ENCODE results near the gene SLC9A8. TPM values are rescaled to one million over a fixed set of nuclear protein-coding genes. Genes with fewer than 3 reads are reported as not detected.
"Not testable (repeated sequence)": the region's sequence is repeated elsewhere in the genome, so short reads cannot be mapped to it uniquely, and the experiment has no call there.

Gene SLC9A8
- total RNA-seq, 1 donor from 2014 or later, result 65.7 TPM

- no peak for DNase-seq
- H3K9me3 Mint-ChIP-seq, result no peaks in the 10 kb centered on the region
- TF ChIP-seq CTCF (IDR thresholded peaks at IDR 0.05), result no peak
- H3K4me1 Mint-ChIP-seq, result peaks cover 69% of the 10 kb centered on the region
- no peak overlapping the region for H3K4me3 Mint-ChIP-seq
- ChIA-PET POLR2A (interaction anchor here (6.6 kb wide), 1 partner anchor 13 kb away, joined by 205 read pairs; the partner anchor contains the start of gene SLC9A8), CTCF (interaction anchor here (0.8 kb wide), 1 partner anchor 24 kb away, joined by 4 read pairs; no protein-coding TSS in a partner anchor)
- ATAC-seq (ENCODE audit: low read depth), result no peak
- H3K36me3 Mint-ChIP-seq (ENCODE audit: low read depth), result no peaks in the 10 kb centered on the region
- intact Hi-C loops (cut with micrococcal nuclease), result no loop called here
- H3K27me3 Mint-ChIP-seq, result no peaks in the 10 kb centered on the region
- H3K27ac Mint-ChIP-seq, result peak overlapping the region; percentile 32
Measured at GRCh38 chr20:49798718-49799117, 13.9 kb upstream of the SLC9A8 start.

DNA sequence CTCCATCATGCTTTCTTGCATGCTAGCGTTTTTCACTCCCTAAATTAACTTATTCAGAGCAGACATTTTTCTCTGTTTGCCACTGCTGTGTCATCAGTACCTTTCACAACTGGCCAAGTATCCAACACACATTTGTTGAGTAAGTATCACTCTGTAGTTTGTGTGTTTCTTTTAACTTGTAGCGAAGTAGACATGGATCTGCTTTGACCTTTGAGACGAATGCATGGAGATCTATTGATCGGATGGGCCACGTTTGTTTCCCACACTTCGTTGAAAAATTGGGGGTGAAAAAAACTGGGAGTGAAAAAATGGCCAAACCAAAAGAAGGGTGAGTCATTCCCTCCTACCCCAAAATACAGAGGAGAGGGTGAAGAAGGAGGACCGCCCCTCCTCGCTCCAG, 12.9 kb upstream of the SLC9A8 start:
- TF ChIP-seq CTCF (IDR thresholded peaks at IDR 0.05), result no peak
- peaks cover 68% of the 10 kb centered on the region for H3K4me1 Mint-ChIP-seq
- H3K27ac Mint-ChIP-seq, result no peak overlapping the region
- H3K27me3 Mint-ChIP-seq, result no peaks in the 10 kb centered on the region
- H3K36me3 Mint-ChIP-seq (ENCODE audit: low read depth), result no peaks in the 10 kb centered on the region
- CTCF ChIA-PET, result no interaction called here
- no peaks in the 10 kb centered on the region for H3K9me3 Mint-ChIP-seq
- ATAC-seq (ENCODE audit: low read depth) (no peak), DNase-seq (no peak)
- POLR2A ChIA-PET, result interaction anchor here (0.6 to 6.6 kb wide), 7 partner anchors 12 to 179 kb away, joined by 3 to 205 read pairs (median 29); partner anchors contain the start of genes B4GALT5 and SLC9A8
- H3K4me3 Mint-ChIP-seq, result no peak overlapping the region
- intact Hi-C loops (cut with micrococcal nuclease), result loop anchor here (1.0 to 10.0 kb wide), 4 partner anchors 7 to 935 kb away; partner anchors contain the start of gene PARD6B

DNA sequence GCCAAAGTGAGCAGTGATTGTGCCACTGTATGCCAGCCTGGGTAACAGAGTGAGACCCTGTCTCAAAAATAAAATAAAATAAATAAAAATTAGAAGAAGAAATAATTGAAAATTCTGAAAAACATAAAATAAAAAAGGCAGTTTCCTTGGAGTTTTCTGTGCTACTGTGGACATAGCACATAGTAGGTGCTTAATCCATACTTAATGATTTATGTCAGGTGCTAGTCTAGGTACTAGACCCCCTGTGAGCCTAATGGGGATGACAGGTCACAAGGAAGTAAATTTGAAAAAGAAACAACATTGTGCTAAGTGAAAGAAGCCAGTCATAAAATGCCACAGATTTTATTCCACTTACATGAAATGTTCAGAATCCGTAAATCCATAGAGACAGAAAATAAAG, 9.2 kb upstream of the SLC9A8 start:
- DNase-seq, result no peak
- Mint-ChIP-seq H3K9me3 (no peaks in the 10 kb centered on the region), H3K27ac (peak overlapping the region; percentile 95)

GRCh38 chr20:49804364-49804763, 8.3 kb upstream of the SLC9A8 start:
- no peaks in the 10 kb centered on the region for H3K36me3 Mint-ChIP-seq (ENCODE audit: low read depth)
- H3K27me3 Mint-ChIP-seq, result no peaks in the 10 kb centered on the region
- peak overlapping the region; percentile 0 for H3K4me3 Mint-ChIP-seq
- ChIA-PET CTCF (no interaction called here), POLR2A (interaction anchor here (0.6 to 1.6 kb wide), 2 partner anchors 9 to 23 kb away, joined by 3 to 12 read pairs; partner anchors contain the start of gene SLC9A8)
- H3K27ac Mint-ChIP-seq, result peak overlapping the region; percentile 80
- no peak for DNase-seq
- intact Hi-C loops (cut with micrococcal nuclease), result loop anchor here (10.0 kb wide), 2 partner anchors 750 to 930 kb away; partner anchors contain the start of gene PARD6B
- no peaks in the 10 kb centered on the region for H3K9me3 Mint-ChIP-seq
- H3K4me1 Mint-ChIP-seq, result peaks cover 89% of the 10 kb centered on the region
- no peak for ATAC-seq (ENCODE audit: low read depth)
- TF ChIP-seq CTCF (IDR thresholded peaks at IDR 0.05), result no peak

More for the DNA sequence above, 9.2 kb upstream of the SLC9A8 start:
- Mint-ChIP-seq H3K27me3 (no peaks in the 10 kb centered on the region), H3K4me3 (no peak overlapping the region), H3K36me3 (ENCODE audit: low read depth) (no peaks in the 10 kb centered on the region), H3K4me1 (peaks cover 86% of the 10 kb centered on the region)
- intact Hi-C loops (cut with micrococcal nuclease), result loop anchor here (2.0 to 10.0 kb wide), 3 partner anchors 135 to 931 kb away; partner anchors contain the start of gene PARD6B
- ChIA-PET POLR2A (interaction anchor here (1.3 to 6.6 kb wide), 9 partner anchors 9 to 183 kb away, joined by 3 to 205 read pairs (median 28); partner anchors contain the start of genes B4GALT5 and SLC9A8), CTCF (interaction anchor here (2.0 kb wide), 1 partner anchor 193 kb away, joined by 4 read pairs; no protein-coding TSS in a partner anchor)
- no peak for ATAC-seq (ENCODE audit: low read depth)
- TF ChIP-seq CTCF (IDR thresholded peaks at IDR 0.05), result no peak

- Mint-ChIP-seq H3K4me3 (peak overlapping the region; percentile 41), H3K27ac (peak overlapping the region; percentile 80), H3K4me1 (peaks cover 88% of the 10 kb centered on the region)
- CTCF ChIA-PET; ATAC-seq (ENCODE audit: low read depth); H3K9me3 Mint-ChIP-seq; H3K27me3 Mint-ChIP-seq; H3K36me3 Mint-ChIP-seq (ENCODE audit: low read depth); DNase-seq: not testable (repeated sequence)
- intact Hi-C loops (cut with micrococcal nuclease), result loop anchor here (10.0 kb wide), 2 partner anchors 751 to 929 kb away; partner anchors contain the start of gene PARD6B
- POLR2A ChIA-PET, result interaction anchor here (1.6 kb wide), 1 partner anchor 8 kb away, joined by 12 read pairs; the partner anchor contains the start of gene SLC9A8
Measured at GRCh38 chr20:49805224-49805876, 7.3 kb upstream of the SLC9A8 start.

All from activated B cell treated with CpG ODN at 0.5 μM for 24 hours (primary cell).